GM12874 (cell line): Measurements from ENCODE around the gene ZFX.

Experiments used
- CTCF ChIP-seq: IDR thresholded peaks from 2 replicates; pipeline ENCODE4 v1.5.1; 2011; ENCODE audit warnings: low read depth, mild to moderate bottlenecking, control low read depth, low read length, moderate library complexity; ENCODE audit not compliant: insufficient read depth

ZFX gene

DNA sequence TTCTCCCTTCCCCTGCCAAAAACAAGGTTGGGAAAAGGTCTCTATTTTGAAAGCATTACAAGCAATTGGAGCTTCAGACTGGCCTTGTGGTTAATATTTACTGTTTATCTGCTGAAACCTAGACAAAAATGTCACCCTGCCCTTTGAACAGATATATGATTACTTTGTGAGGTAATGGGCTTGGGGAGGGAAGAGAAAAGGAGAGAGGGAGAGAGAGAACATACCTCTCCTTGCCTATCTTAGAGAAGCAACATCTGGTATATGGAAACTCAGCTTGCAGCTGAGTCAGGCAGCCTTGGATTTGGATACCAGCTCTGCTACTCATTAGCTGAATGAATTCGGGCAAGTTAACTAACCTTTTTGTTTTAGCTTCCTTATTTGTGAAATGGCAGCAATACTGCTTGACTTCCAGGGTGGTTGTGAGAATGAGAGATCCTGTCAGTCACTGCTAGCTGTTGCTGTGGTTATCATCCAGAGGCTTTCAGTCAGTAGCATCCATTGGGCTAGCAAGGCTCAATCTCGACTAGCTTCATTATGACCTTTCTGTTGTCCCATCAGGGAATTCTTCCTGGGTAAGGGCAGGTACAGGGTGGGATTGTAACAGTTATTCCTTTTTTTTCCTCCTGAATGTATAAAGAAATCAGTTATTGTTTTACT is 41.1 kb downstream of the ZFX start:
- no peak for TF ChIP-seq CTCF

DNA sequence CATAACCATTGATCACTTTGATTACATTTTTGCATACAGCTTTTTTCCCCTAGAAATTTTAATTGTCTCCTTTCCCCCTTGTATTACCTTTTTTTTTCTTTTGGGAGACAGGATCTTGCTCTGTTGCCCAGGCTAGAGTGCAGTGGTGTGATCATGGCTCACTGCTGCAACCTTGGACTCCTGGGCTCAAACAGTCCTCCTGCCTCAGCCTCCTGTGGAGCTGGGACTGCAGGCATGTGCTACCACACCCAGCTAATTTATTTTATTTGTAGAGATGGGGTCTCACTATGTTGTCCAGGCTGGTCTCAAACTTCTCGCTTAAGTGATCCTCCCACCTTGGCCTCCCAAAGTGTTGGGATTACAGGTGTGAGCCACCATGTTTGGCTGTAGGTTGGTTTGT is 47.0 kb downstream of the ZFX start:
- TF ChIP-seq CTCF = no peak

- no peak for TF ChIP-seq CTCF
Observed at GRCh38 chrX:24198101-24198500, 48.6 kb downstream of the ZFX start.

- no peak for TF ChIP-seq CTCF
Observed at GRCh38 chrX:24200133-24200532, 50.6 kb downstream of the ZFX start.

DNA sequence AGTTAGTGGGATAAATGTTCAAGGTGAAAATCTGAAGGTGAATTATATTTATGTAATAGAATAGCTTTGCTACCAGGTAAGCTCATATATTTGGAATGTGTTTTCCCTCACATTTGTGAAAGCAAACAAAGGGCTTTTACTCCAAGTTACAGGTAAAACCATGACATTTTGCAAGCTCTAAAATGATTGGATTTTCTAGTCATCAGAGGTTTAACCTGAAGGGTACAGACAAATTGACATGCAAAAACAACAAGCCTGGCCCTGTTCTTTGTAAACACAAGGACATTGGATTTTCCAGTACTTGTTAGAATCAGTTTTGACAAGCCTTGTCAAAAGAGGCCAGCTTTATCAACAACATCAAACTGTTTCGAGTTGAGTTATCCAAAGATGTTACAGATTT is 51.7 kb downstream of the ZFX start:
- no peak for TF ChIP-seq CTCF

DNA sequence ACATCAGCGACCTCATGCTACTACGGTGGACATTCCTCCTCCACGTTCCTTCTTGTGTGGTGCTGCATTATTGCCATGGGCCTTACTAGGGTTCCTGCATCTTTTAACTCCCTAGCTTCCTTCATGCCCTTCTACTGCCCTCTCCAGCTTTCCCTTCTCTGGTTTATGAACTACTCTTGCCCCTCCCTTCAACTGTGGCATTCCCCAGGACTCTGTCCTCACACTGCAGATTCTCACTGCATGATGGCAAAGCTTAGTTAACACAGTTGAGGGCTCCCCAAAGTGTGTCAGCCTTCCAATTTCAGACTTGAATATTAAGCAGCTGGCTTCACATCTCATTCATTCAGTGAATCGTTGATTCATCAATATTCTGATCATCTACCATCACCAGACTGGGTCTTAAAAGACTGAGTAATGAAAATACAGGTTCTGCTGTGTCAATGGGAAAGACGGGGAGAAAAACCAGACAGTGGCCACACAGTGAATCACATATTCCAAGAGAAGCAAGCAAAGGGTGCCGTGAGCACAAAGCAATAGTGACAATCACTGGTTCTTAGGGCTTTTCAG is 53.0 kb downstream of the ZFX start:
- no peak for TF ChIP-seq CTCF

- no peak for TF ChIP-seq CTCF
Observed at GRCh38 chrX:24203072-24203808, 53.7 kb downstream of the ZFX start.
